NCI-H2171 (cell line): Measurements from ENCODE around the gene LPP.

Experiments used
- DNase-seq: peaks from one replicate; lab custom pipeline; 2025; lab: John Stamatoyannopoulos, UW

Gene LPP

DNA sequence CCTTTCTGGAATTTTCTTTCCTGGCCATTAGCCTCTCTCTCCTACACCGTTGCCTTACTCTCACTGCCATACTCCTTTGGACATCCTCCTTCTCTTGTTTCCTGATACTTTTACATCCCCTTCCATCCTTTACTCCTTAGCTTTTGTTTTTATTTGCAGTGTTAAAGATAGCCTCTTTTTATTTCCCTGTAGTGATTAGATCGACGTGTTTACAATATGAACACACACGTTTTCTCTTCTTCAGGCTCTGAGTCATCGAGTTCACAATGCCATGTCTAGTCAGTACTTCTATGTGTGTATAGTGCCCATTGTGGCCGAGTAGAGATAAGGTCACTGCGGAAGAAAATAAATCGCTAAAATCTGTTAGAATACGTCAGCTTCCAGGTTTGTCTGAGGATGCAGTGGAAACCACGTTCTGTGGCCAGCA, 208.5 kb downstream of the LPP start:
- no peak for DNase-seq

DNA sequence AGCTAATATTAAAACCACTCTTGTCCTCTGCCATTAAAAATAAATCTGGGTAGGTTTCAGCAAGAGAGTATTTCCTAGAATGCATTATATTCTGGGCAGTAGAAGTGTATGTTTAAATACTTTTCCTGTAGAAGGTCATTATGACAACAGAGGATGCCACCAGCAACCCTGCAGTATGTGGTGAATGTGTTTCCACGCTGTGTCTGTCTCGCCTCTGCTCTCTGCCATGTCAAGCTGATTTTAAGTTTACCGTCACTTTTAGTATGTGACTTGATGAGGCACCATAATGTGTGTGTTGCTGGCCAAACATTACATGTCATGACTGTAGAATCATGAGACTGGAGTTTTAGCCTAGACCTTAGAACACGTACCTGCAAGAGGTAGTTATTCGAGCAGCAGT, 211.2 kb downstream of the LPP start:
- no peak for DNase-seq

DNA sequence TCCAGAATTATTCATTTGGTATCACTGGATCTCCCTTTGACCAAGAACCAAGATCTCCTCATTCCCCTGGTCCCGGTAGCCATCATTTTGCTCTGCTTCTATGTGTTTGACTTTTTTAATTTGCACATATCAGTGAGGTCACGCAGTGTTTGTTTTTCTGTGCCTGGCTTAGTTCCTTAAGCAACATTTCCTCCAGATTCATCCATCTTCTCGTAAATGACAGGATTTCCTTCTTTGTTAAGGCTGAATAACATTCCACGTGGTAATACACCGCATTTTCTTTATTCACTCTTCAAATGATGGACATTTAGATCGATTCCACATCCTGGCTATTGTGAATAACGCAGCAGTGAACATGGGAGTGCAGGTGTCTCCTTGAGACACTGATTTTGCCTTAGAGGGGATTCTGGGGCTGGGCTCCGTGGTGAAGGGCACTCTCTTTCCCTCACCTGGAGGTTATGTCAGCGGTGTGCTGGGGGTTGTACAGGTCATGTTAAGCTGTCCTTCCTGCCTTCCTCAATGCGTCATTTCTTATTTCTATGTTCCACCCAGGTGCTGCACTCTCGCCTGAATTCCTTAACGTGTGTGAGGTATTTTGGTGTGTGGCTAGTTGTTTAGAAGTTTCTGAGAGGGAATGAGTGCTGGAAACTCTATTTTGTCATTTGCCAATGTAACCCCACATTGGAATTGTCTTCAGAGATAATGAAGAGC, 212.2 kb downstream of the LPP start:
- no peak for DNase-seq

GRCh38 chr3:188367678-188368077, 213.7 kb downstream of the LPP start:
- DNase-seq: no peak

DNA sequence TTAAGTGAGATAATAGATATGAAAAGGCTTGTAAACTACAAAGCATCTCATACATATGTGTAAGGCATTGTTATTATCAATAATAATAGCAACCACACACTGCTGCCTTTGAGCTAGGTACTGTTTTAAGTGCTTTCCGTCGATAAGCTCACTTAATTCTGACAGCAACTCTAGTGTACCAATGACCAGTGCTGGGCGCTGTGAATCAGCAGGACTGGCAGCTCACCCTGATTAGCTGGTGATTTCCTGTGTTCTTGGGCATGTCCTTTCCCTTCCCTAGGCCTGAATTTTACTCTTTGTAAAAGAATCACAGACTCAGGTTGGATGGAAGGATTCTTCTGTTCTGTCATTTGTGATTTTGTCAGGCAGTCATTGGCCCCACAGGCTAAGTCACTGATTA, 215.6 kb downstream of the LPP start:
- no peak for DNase-seq

GRCh38 chr3:188370081-188370830, 216.3 kb downstream of the LPP start:
- no peak for DNase-seq

- DNase-seq: no peak
Measured at GRCh38 chr3:188378786-188379185, 224.8 kb downstream of the LPP start.

DNA sequence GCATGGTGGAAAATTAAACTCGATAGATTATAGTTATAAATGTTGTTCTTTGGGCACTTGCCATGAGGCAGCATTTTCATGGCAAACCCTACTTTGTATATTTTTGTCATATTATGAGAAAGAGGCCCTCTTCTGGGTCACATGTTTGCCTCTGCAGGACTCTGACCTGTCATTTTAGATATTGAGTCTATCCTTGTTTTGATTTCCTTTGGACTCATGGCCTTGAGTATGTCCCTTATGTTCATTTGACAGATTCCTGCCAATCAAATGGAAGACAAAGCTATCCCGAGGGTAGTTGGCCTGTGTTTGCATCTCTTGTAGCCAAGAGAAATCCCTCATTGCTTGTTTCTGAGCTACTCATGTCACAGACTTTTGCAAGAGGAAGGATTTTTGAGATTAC, 226.3 kb downstream of the LPP start:
- DNase-seq: no peak

- DNase-seq: no peak
Measured at GRCh38 chr3:188380722-188381121, 226.8 kb downstream of the LPP start.

- no peak for DNase-seq
Measured at GRCh38 chr3:188383748-188384147, 229.8 kb downstream of the LPP start.

DNA sequence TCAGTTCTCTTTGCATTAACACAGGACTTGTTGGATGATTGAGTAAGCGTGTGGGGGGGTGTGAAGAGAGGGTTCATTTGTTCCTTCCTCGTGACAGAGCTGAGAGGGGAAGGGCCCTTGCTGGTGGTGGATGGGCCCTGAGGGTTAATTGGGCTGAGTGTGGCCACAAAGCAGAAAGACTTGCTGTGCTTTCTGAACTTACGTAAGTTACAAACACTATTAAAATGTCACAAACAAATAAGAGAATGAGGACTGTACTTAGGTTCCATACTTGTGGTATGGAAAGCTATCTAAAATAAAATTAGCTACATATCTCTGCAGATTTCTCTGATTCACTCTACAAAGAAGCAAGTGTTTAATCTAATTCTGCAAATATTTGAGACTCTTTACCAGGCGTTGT, 231.3 kb downstream of the LPP start:
- DNase-seq: no peak

DNA sequence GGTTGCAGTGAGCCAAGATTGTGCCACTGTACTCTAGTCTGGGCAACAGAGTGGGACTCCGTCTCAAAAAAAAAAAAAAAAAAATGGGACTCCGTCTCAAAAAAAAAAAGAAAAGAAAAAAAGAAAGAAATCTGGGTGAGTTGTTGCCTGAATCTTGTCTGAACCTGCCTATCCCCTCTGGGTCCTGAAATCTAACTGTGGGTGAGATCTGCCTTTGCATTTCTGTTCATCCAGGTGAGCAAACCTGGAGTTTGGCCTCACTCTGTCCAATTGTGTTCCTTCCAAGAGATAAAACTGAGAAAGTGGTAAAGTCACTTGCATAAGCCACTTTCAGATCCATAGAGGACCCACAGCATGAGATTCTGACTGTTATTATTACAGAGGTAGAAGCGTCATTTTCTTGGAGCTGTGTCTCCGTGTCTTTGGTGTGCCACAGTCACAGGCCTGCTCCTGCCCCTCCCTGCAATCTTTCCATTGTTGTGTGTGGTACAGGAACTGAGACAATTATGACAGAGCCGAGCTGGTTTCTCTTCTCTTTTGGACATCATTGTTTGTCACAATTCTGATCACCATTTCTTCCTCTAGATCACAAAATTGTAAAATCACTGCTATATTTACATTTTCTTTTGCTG, 235.9 kb downstream of the LPP start:
- DNase-seq: no peak

- DNase-seq: no peak
Measured at GRCh38 chr3:188390343-188390718, 236.4 kb downstream of the LPP start.

GRCh38 chr3:188390775-188391443, 237.0 kb downstream of the LPP start:
- no peak for DNase-seq

GRCh38 chr3:188391592-188391991, 237.6 kb downstream of the LPP start:
- DNase-seq: no peak

GRCh38 chr3:188392076-188392475, 238.1 kb downstream of the LPP start:
- DNase-seq: no peak

DNA sequence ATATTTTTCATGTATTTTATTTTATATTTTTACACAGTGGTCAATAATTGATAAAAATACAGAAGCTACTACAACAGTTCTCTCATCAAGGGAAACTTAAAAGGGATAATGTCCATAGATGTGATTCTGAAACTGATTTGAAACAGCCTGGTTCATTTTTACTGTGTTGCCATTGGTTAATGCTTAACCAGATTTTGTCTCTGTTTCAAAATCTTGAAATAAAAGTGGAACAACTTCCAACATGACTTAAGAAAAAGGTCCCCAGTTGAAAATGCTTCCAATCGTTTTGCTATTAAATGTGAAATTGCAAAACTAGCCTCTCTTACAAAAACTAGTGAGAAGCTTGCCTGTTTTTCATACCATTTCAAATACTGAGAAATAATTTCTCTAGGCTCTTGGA, 240.7 kb downstream of the LPP start:
- DNase-seq: no peak

- DNase-seq: no peak
Measured at GRCh38 chr3:188396251-188396650, 242.3 kb downstream of the LPP start.

DNA sequence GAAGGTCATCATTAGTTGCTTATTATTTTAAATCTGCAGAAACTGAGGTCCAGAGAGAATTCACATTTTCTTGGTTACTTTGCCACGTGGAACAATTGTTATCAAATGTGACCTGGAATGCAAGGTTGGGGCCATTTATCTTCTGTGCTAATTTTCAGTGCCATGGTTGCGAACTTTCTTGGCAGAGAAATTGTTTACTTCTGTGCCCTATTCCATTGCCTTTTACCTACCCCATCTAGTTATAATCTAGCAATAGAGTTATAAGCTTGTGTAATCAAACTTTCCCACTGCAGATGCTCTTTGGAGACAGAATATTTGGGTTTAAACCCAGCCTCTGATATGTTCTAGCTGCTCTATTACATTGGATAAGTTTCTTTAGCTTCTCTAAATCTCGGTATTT, 242.9 kb downstream of the LPP start:
- DNase-seq: no peak

GRCh38 chr3:188397766-188398705, 244.1 kb downstream of the LPP start:
- DNase-seq: no peak

DNA sequence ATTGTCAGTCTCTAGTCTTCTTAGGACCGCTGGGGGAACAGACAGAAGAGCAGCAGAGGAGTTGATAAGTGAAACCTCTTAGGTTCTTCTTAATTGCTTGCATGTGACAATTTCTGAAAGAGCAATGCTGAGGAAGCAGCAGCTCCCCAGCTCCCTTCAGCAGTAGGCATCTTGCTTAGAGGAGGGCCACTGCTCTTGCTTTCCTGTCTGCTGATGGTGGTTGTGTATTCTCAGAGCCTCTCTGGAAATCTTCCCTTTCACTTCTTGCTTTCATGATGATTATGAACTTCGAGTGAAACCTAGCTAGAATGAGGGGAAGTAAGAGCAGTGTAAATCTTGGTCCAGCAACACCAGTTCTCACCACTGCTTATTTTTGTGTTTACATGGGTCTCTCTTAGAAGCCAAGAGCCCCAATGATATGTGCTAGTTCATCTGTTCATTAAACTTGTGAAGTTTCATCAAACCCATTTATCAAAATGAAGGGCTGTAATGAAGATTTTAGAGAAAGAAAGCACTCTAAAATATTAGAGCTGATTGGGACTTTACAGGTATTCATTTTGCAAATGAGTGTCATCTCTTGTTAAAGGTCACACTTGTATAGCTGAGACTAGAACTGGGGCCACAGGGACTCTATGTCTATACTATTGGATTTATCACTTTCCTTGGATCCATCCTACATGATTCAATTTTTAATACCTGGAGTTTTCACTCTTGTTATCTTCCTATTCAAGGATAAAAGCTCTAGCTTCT, 246.7 kb downstream of the LPP start:
- no peak for DNase-seq
